Right lobe of liver (tissue), 4 donors: ENCODE data around the gene CCNQ.

Experiments
- CTCF ChIP-seq, 4 donors: fragments of 200-600 bp in 3 of 4; fragments of 450-650 bp in 1 of 4; IDR thresholded peaks; one replicate each; pipeline versions ENCODE4 v1.5.1 to v1.8.0; 2016 to 2022; ENCODE audit warnings: antibody characterized with exemption in 4 of 4, mild to moderate bottlenecking in 2 of 4
- POLR2A ChIP-seq: fragments of 450-650 bp; IDR thresholded peaks from one replicate; pipeline ENCODE4 v1.6.1; 2017; ENCODE audit warnings: antibody characterized with exemption, mild to moderate bottlenecking
- donor health status: DM: no; HTN: no; CAD: no.
- donor health status: DM: no; HTN: no; CAD: no.
- donor health status: DM: no; HTN: yes; CAD: no.

- no peak for TF ChIP-seq POLR2A
- TF ChIP-seq CTCF (IDR thresholded peaks at IDR 0.05): no peak
Measured at GRCh38 chrX:153627675-153628111, 28.8 kb upstream of the CCNQ start.
